Anterior cingulate cortex (tissue), 58 donors: ENCODE data around the gene CCNY.

Experiments
- DNase-seq, 58 donors: peaks; one replicate each; lab custom pipeline; 2025; lab: John Stamatoyannopoulos, UW

The CCNY gene

DNA sequence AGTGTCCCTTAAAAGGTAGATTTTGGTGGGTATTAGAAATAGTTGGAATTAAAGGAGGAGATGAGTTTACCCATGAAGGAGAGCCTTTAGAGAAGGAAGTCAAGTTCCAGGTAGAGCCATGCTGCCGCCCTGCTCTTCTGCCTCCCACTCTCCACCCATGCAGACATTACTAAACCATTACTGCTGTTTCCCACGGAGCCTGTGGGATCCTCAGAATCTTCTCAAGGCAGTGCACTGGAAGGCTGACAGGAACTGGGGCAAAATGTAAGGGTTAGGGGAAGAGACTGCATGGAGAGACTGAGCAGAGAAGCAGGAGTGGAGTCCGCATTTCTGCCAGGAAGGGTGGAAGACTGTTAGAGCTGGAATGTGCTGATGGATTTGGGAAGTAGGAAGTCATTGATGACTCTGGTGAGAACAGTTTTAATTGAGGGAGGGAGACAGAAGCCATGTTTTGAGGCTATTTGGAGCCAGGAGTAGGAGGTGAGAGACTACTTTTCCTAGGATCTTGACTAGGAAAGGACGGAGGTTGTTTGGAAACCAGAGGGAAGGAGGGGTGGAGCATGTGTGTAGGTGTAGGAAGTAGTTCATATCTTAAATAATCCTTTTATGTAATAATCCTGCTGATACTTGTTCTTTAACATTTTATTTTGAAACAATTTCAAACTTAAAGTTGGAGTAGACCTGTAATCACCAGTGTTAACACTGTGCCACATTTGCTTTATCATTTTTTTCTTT lies 109.0 kb downstream of the CCNY start:
- no peak for DNase-seq

GRCh38 chr10:35446439-35446838 lies 110.1 kb downstream of the CCNY start:
- DNase-seq: no peak

GRCh38 chr10:35447693-35448407 lies 111.5 kb downstream of the CCNY start:
- DNase-seq: peak in 1 of 58 donors; percentile 32

GRCh38 chr10:35448687-35449662 lies 112.7 kb downstream of the CCNY start:
- peak in 14 of 58 donors; percentile 19 to 61 (median 35) for DNase-seq

DNA sequence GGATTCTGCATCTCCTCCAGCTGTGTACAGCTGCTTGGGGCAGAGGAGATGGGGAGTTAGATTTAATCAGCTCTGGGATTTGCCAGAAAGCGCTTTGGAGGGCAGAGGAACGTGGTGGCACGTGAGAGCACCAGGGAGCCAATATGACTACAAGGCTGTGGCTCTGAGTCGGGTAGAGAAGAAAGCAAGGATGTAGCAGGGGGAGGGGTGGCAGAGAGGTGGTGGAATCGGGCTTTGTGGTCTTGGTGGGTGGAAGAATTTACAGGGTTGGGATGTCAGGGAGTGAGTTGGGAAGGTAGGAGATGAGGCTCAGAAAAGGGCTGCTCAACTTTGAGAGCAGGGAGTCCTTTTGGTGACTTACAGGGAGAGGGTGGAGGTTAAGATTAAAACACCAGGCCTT lies 113.6 kb downstream of the CCNY start:
- DNase-seq: no peak

DNA sequence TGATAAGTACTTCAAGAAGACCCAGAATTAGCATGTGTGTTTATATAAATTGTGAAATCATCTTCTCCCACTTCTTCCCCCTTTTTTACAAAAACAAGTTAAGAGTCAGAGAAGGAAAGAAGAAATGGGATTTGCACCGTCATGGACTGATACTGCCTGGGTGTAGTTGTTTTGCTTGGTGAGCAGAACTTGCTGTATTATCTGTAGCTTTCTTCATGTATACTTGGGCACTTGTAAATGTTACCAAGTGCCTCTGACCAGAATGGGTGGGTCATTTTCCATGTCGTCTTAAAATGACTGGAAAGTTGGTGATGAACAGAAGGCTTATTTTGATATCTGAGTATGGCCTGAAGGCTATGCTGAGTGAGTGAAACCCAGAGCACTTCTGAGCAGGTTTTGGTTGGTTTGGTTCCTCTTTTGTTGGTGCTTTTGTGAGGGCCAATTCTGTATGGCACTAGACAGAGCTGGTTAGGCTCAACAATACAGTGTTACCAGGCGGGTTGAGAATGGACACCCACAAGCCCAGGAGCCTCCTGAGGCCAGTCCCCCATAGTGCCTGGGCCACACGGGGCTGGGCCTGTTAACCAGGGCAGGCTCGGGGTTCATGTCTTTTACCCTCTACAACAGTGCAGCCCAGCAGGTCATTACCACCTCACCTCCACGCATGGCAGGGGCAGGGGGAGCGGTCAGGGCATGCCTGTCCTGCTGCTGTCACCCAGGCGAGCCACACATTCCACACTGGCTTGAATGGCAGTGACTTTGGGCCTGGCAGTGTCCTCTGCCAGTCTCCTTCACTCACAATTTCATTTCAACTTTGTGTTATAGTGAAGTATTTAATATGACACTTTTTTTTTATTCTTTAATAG lies 115.1 kb downstream of the CCNY start:
- DNase-seq: peak in 1 of 58 donors; percentile 52

- DNase-seq: no peak
These were observed 115.9 kb downstream of the CCNY start for GRCh38 chr10:35452171-35452570.

DNA sequence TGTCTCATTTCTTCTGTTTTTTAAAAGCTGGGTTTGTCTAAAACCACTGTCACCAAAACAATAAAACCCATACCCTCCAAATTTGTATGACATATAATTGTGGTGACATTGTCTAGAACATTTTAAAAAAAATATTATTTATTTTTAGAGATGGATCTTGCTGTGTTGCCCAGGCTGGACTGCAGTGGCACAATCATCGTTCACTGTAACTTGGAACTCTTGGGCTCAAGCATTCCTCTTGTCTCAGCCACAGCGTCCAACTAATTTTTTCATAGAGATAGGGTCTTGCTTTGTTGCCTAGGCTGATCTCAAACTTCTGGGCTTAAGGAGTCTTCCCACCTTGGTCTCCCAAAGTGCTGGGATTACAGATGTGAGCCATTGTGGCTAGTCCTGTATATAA lies 116.5 kb downstream of the CCNY start:
- DNase-seq: no peak

- DNase-seq: peak in 6 of 58 donors; percentile 20 to 50 (median 26)
These were observed 117.7 kb downstream of the CCNY start for GRCh38 chr10:35453855-35454532.

DNA sequence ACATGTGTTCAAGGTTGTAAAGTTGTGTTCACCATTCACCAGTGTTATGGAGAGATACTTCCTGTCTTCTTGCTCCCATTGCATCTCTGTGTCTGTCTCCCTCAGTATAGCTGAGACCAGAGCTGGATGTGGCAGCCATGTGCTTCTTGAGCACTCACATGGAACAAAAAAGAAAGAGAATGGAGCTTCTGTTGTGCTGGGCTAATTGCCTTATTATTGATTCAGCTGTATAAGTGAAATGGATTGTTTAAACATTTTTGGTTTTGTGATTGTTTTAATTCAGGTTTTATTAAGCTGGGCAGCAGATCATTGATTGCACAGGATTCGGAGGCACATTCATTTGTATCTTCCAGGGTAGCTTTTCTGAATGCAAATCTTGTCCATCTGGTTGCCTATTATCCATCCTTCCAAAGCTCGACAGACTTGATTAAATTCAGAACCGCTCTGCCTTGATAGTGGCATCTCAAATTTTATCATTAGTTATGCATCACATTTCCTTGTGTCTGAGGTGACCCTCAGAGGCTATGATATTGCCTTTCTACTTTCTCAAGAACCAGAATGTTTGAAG lies 119.9 kb downstream of the CCNY start:
- DNase-seq: peak in 1 of 58 donors; percentile 49

- DNase-seq: peak in 1 of 58 donors; percentile 52
These were observed 120.5 kb downstream of the CCNY start for GRCh38 chr10:35456784-35457183.

- peak in 1 of 58 donors; percentile 25 for DNase-seq
These were observed 122.5 kb downstream of the CCNY start for GRCh38 chr10:35458500-35459448.

- DNase-seq: no peak
These were observed 123.1 kb downstream of the CCNY start for GRCh38 chr10:35459449-35459847.

GRCh38 chr10:35460852-35461460 lies 124.6 kb downstream of the CCNY start:
- DNase-seq: no peak

DNA sequence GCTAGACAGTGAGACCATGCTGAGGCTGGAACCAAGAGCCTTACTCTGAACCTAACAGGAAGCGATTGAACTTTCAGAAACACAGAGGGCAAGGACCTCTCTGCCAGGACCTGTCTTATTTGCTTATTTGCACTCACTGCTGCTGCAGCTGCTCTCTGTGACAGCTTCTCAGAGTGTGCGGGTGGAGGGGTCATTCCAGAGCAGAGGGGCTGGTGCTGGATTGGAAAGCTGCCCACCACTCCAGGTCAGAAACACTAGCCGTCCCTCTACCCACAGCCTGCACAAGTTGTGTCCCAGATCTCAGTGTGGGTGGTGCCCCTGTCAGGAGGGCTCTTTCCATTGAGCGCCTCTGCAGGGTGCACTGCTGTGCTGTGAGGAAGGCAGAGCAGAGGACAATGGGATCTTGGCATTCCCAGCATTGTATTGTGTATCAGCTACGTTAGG lies 126.2 kb downstream of the CCNY start:
- DNase-seq: peak in 18 of 58 donors; percentile 27 to 76 (median 46)

DNA sequence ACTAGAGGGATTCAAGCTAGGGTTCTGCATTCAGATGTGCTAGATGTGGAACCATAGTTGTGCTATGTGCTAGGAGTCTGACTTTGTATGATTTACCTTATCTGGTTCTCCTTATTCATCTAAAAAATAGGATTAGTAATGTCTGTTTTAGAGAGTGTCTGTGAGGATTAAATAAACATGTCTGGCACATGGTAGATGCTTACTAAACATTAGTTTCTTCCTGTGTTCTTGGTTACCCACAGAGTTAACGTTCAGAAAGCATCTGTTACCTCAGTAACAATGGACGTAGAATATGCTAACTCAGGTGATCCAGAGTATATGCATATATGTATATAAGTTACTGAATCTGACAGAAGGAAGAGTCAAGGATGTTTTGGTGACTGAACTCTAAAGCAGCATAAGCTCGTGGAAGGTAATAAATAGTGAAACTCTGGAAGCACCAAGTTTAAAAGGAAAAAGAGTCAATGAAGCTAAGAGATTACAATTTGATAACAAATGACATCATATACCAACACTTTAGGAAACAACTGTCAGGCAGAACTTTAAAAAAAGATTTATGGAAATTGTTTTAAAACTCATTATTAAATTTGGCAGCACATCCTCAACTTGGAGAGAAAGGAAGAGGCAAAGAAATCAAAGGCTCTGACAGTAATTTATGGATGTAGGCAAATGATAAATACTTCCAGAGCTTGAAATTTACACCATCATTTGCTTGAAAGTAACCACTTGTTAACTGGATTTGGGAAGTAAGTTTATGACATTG lies 127.0 kb downstream of the CCNY start:
- DNase-seq: no peak
